Testis (tissue), 2 donors: ENCODE results near the gene CADPS2.

Source experiments
- POLR2A ChIP-seq: fragments of 450-650 bp; IDR thresholded peaks from one replicate; pipeline ENCODE4 v1.6.1; 2017; ENCODE audit warnings: antibody characterized with exemption, mild to moderate bottlenecking, moderate library complexity
- TF ChIP-seq, protein P1 (sequence below), 3 experiments: fragments of 450-650 bp in 2 of 3; fragments of 200-600 bp in 1 of 3; sonication (generic) in 1 of 3; IDR thresholded peaks; one replicate each; pipeline ENCODE4 v1.5.1; 2016 to 2019; ENCODE audit warnings: antibody characterized with exemption in 3 of 3, mild to moderate bottlenecking in 2 of 3, moderate library complexity in 1 of 3

GRCh38 chr7:122488241-122488640 is 398.0 kb downstream of the CADPS2 start:
- TF ChIP-seq POLR2A, result no peak
- TF ChIP-seq, protein P1, sequence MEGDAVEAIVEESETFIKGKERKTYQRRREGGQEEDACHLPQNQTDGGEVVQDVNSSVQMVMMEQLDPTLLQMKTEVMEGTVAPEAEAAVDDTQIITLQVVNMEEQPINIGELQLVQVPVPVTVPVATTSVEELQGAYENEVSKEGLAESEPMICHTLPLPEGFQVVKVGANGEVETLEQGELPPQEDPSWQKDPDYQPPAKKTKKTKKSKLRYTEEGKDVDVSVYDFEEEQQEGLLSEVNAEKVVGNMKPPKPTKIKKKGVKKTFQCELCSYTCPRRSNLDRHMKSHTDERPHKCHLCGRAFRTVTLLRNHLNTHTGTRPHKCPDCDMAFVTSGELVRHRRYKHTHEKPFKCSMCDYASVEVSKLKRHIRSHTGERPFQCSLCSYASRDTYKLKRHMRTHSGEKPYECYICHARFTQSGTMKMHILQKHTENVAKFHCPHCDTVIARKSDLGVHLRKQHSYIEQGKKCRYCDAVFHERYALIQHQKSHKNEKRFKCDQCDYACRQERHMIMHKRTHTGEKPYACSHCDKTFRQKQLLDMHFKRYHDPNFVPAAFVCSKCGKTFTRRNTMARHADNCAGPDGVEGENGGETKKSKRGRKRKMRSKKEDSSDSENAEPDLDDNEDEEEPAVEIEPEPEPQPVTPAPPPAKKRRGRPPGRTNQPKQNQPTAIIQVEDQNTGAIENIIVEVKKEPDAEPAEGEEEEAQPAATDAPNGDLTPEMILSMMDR (IDR thresholded peaks at IDR 0.05), result no peak
